Panc1 (cell line): ENCODE results near the gene BBS9. TPM values are rescaled to one million over a fixed set of nuclear protein-coding genes. Genes with fewer than 3 reads are reported as not detected.

Source experiments
- ATAC-seq: fragments of 200-7000 bp; cut with Tn5 transposase; 2 replicates; pipeline ENCODE4 v1.9.1; 2020; ENCODE audit warnings: mild to moderate bottlenecking, moderate library complexity
- BruUV-seq: library from RNA; stranded (reverse); fragments of 400-500 nt; replicated peaks from 2 replicates; lab custom pipeline; 2021; lab: Mats Ljungman, UMichigan
- CTCF ChIA-PET: fragments of 300-600 bp; sonication (Branson Sonifier 250); formaldehyde crosslinking; loops from one replicate; lab custom pipeline; 2022; ENCODE audit warnings: antibody characterized with exemption; lab: Charles Lee
- POLR2A ChIA-PET: fragments of 300-600 bp; sonication (Branson Sonifier 250); formaldehyde crosslinking; loops from one replicate; lab custom pipeline; 2022; ENCODE audit warnings: antibody characterized with exemption; lab: Charles Lee
- DNase-seq: peaks from one replicate; pipeline ENCODE4 v3.0.0-alpha.2; 2010; ENCODE audit warnings: low read depth, low spot score
- H3K27ac ChIP-seq: 2 replicates; pipeline ENCODE4 v1.5.1; 2011; ENCODE audit warnings: mild to moderate bottlenecking, low read length, inconsistent platforms
- H3K27me3 ChIP-seq: fragments of 200-500 bp; sonication (Bioruptor generic); 2 replicates; pipeline ENCODE4 v1.6.0; 2014; ENCODE audit warnings: low read length, inconsistent platforms; ENCODE audit not compliant: control insufficient read depth, insufficient read depth
- H3K36me3 ChIP-seq: fragments of 200-500 bp; sonication (Bioruptor generic); 2 replicates; pipeline ENCODE4 v1.5.1; 2014; ENCODE audit warnings: inconsistent platforms, mild to moderate bottlenecking, low read length, moderate library complexity; ENCODE audit not compliant: control insufficient read depth, insufficient read depth
- H3K4me1 ChIP-seq: 2 replicates; pipeline ENCODE4 v1.5.1; 2011; ENCODE audit warnings: inconsistent platforms, mild to moderate bottlenecking, low read length, moderate library complexity; ENCODE audit not compliant: control insufficient read depth, insufficient read depth
- H3K4me3 ChIP-seq, 2 experiments: 2 replicates each; pipeline ENCODE4 v1.5.1; 2011 to 2012; ENCODE audit warnings: low read depth in 2 of 2, low read length in 2 of 2, mild to moderate bottlenecking in 2 of 2, inconsistent platforms in 1 of 2, moderate library complexity in 1 of 2
- H3K9me3 ChIP-seq: fragments of 200-500 bp; sonication (Bioruptor generic); 2 replicates; pipeline ENCODE4 v1.5.1; 2014; ENCODE audit warnings: low read depth, mild to moderate bottlenecking, inconsistent platforms, low read length, moderate library complexity; ENCODE audit not compliant: control insufficient read depth, insufficient read depth
- CTCF ChIP-seq: fragments of 450-650 bp; IDR thresholded peaks from 2 replicates; pipeline ENCODE4 v1.5.1; 2017; ENCODE audit warnings: mild to moderate bottlenecking
- POLR2AphosphoS5 ChIP-seq: IDR thresholded peaks from 2 replicates; pipeline ENCODE4 v1.6.1; 2012; ENCODE audit warnings: mild to moderate bottlenecking, low read depth, low read length, moderate library complexity
- REST ChIP-seq, 2 experiments: IDR thresholded peaks; 2 replicates each; pipeline ENCODE4 v1.6.1; 2011 to 2012; ENCODE audit warnings: low read depth in 2 of 2, control low read depth in 1 of 2, low read length in 1 of 2, mild to moderate bottlenecking in 1 of 2, moderate library complexity in 1 of 2; ENCODE audit not compliant: insufficient read depth in 1 of 2
- SIN3A ChIP-seq: IDR thresholded peaks from 2 replicates; pipeline ENCODE4 v1.6.1; 2012; ENCODE audit warnings: low read depth, mild to moderate bottlenecking, low read length, moderate library complexity, borderline replicate concordance; ENCODE audit not compliant: insufficient read depth
- TCF7L2 ChIP-seq: IDR thresholded peaks from 2 replicates; pipeline ENCODE4 v1.6.1; 2011; ENCODE audit warnings: mild to moderate bottlenecking, low read depth, low read length, inconsistent platforms
- in situ Hi-C: cut with HindIII; loops from 2 replicates; pipeline ENCODE4 v1.10.0; 2016; ENCODE audit warnings: low sequenced_read_pairs, low pct_unique_long_range_greater_than_20kb
- intact Hi-C: fragments of 100-400 bp; cut with micrococcal nuclease; formaldehyde crosslinking; loops from one replicate; pipeline ENCODE4 v1.10.0; 2022; ENCODE audit not compliant: unreplicated experiment
- total RNA-seq: library from RNA; stranded (reverse); gene quantifications from one replicate; pipeline ENCODE4 v1.2.1, GENCODE V29; 2021; ENCODE audit not compliant: unreplicated experiment

Gene BBS9
- total RNA-seq, 1 experiment from 2014 or later: 6.9 TPM

GRCh38 chr7:33276729-33277128, 147.4 kb downstream of the BBS9 start:
- Histone ChIP-seq H3K27ac (no peak overlapping the region), H3K9me3 (no peaks in the 10 kb centered on the region; the same call in 1 of the 2 replicates), H3K36me3 (no peaks in the 10 kb centered on the region), H3K4me3 (no peak overlapping the region), H3K27me3 (no peaks in the 10 kb centered on the region), H3K4me1 (no peaks in the 10 kb centered on the region)
- ATAC-seq: no peak
- BruUV-seq: no TSS peak
- CTCF ChIA-PET: no interaction called here
- TF ChIP-seq POLR2AphosphoS5 (no peak), SIN3A (no peak), CTCF (no peak), TCF7L2 (no peak), REST (IDR thresholded peaks at IDR 0.05; ENCODE audit: insufficient read depth in 1 of 2, low read depth in 2 of 2, low read length in 1 of 2) (no peak)
- intact Hi-C loops: no loop called here
- in situ Hi-C loops: no loop called here
- POLR2A ChIA-PET: no interaction called here
- no peak for DNase-seq

GRCh38 chr7:33278095-33278494, 148.7 kb downstream of the BBS9 start:
- ATAC-seq: no peak
- POLR2A ChIA-PET: interaction anchor here (0.7 kb wide), 1 partner anchor 108 kb away, joined by 3 read pairs; no protein-coding TSS in a partner anchor
- TF ChIP-seq REST (IDR thresholded peaks at IDR 0.05; ENCODE audit: insufficient read depth in 1 of 2, low read depth in 2 of 2, low read length in 1 of 2) (no peak), CTCF (no peak), SIN3A (no peak), TCF7L2 (no peak), POLR2AphosphoS5 (no peak)
- Histone ChIP-seq H3K36me3 (no peaks in the 10 kb centered on the region), H3K27me3 (no peaks in the 10 kb centered on the region), H3K27ac (no peak overlapping the region), H3K9me3 (no peaks in the 10 kb centered on the region; the same call in 1 of the 2 replicates), H3K4me3 (no peak overlapping the region), H3K4me1 (no peaks in the 10 kb centered on the region)
- no TSS peak for BruUV-seq
- CTCF ChIA-PET: no interaction called here
- in situ Hi-C loops: no loop called here
- intact Hi-C loops: no loop called here
- DNase-seq: no peak
